COLO668 (cell line): ENCODE measurements around the gene CBX4.

Experiments used
- DNase-seq: peaks from one replicate; lab custom pipeline; 2025; ENCODE audit not compliant: unreplicated experiment; lab: John Stamatoyannopoulos, UW

CBX4 gene

DNA sequence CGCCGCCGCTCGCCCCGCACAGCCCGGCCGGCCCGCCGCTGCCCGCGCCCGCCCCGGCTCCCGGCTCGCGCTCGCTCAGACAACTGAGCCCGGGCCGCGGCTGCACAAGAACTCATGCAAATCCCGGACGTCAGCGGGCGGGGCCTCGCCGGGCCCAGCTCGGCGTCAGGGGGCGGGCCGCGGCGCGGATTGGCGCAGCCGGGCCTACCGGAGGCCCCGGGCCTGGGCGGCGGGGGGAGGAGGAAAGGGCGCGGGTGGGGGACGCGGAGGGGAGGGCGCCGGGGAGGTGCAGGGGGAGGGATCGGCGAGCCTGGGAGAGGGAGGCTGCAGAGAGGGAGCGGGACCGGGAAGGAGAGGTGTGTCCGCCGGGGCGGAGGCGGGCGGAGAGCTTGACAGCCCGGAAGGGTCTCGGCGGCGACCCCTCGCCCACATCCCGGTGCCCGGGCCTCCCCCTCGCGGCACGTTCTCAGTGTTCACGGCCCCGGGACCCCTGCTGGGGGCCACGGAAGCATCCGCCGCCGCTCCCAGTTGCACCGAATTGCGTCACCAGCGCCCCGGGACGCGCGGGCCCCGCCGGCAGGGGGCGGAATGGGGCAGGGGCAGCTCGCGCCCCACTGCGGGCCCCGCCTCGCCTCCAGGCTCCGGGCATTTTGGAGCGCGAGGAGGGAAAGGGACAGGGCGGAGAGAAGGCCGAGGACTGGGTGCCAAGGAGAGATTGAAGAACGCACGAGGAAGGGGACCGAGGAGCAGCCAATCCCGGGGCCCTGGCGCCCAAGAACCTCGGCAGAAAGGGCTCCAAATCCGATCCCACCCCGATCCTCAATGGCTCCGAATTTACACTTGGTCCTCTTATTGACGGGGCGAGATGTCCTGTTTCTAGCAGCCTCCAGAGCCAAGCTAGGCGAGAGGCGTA lies at the start of gene CBX4:
CBX4 (minus strand) TSS at position 85 of the 913 bp plus-strand sequence. CDS start 189 bp downstream, outside the sequence.
- peak; percentile 93 for DNase-seq

DNA sequence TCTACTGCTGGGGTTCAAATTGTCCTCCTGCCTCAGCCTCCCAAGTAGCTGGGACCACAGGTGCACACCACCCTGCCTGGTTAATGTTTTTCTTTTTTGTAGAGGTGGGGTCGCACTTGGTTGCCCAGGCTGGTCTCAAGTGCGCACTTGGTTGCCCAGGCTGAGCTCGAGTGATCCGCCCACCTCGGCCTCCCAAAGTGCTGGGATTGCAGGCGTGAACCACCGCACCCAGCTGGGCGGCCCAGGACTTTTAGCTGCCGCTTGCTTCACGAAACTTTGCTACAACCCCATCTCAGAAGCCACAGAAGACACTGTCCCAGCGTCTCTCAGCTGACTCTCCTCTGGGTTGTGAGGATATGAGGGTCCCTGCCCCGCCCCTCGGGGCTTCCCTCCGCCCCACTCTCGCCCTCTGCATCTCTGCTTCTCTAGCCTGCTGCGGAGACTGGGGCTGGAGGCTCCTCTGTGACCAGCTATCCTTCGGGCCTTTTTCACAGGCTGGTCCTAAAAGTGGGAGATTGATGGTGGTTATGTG lies 48.8 kb upstream of the CBX4 start:
- no peak for DNase-seq

DNA sequence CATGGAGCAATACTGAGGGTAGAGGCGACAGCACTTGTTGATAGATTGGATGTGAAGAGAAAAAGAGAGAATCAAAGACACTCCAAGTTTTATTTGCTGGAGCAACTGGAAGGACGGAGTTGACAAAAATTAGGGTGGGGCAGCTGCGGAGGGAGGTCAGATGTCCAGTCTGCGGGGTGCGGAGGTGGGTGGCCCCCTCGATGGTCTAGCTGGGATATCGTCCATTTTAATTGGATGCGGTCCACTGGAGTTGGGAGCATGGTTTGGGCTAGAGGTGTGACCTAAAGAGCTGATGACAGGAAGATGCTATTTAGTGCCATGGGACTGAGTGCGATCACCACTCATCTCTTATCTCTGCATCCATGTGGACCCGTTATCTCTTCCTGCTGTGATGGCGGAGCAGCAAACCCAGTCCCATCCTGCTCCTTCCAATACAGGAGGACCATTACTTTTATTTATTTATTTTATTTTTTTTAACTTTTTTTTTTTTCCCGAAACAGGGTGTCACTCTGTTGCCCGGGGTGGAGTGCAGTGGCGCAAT lies 48.3 kb upstream of the CBX4 start:
- DNase-seq = no peak

DNA sequence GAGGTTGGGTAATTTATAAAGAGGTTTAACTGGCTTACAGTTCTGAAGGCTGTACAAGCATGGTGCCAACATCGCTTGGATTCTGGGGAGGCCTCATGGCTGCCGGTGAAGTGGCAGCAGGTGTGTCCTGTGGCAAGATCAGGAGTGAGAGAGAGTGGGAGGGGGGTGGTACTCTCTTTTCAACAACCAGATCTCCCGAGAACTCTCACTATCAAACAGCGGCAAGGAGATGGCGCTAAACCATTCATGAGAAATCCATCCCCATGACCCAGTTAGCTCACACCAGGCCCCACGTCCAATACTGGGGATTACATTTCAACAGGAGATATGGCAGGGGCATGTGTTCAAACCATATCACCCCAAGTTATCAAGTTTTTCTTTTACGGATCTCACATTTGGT lies 44.0 kb upstream of the CBX4 start:
- no peak for DNase-seq

DNA sequence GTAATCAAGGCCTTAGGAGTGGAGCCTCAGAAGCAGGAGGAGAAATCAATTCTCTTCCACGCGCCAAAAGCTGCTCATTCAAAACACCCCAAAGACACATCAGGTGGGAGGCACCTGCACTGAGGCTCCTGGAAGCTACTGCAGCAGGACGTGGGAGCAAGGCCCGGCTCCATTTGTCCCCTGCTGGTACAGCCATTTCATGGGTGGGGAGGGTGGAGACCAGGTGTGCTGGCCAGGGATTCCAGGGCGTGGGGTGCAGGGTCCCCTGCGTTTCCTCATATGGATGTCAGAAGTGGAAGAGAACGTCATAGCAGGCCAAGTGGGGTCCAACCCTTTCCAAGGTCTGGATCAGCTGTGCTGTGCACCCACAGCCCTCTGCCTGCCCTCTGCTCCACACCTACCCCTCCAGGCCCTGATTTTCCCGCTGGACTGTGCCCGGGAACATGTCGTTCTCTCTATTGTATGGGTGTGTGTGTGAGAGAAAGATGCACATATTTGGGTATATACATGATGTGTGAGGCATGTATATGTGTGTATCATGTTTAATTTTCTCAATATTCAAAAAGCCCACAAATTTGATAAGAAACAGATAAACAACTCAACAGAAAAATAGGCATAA lies 39.2 kb upstream of the CBX4 start:
- no peak for DNase-seq

DNA sequence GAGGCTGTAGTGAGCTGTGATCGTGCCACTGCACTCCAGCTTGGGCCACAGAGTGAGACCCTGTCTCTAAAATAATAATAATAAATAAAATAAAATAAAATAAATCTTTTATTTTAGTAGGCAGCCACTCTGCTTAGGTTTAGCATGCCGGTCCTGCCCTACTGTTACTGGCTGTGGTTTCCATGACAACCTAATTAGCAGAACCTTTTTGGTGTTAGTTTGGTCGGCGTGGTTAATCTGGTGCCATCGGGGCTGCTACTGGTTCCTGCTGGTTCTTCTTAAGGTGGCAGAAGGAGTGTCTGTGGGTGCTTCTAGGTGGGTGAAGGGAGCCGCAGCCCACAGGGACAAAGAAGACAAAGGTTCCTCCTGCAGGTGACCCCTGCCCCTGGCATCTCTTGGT lies 37.8 kb upstream of the CBX4 start:
- no peak for DNase-seq

DNA sequence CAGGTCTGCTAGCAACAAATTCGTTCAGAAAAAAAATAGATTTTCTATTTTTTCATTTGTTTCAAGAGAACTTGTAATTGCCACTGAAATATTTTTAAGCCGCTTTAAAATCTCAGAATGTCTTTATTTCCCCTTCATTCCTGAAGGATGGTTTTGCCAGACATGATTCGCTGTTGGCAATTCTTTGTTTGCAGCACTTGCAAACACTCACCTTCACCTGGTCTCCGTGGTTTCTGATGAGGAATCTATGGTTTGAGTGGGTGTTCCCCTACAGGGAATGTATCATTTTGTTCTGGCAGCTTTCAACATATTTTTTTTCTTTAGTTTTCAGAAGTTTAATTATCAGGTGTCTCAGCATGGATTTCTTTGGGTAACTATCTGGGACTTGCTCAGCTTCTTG lies 36.3 kb upstream of the CBX4 start:
- DNase-seq = no peak

DNA sequence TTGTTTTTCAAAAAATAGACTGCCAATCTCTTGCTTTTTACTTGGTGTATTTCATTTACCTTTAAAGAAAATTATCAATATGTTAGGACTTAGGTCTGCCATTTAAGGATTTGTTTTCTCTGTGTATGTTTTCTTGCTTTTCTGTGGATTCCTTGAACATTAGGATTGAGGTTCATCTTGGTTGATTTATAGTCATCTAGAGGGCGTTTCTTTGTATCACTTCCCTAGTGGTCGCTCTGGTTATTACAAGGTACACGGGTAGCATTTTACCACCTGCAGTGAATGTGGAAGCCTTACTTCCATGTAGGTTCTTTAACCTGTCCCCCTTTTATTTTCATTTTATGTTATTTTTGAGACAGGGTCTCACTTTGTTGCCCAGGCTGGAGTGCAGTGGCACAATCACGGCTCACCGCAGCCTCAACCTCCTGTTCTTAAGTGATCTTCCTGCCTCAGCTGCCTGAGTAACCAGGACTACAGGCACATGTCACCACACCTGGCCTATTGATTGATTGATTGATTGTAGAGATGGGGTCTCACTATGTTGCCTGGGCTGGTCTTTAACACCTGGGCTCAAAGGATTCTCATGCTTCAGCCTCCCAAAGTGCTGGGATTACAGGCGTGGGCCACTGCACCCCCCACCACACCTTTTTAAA lies 35.2 kb upstream of the CBX4 start:
- peak; percentile 7 for DNase-seq

DNA sequence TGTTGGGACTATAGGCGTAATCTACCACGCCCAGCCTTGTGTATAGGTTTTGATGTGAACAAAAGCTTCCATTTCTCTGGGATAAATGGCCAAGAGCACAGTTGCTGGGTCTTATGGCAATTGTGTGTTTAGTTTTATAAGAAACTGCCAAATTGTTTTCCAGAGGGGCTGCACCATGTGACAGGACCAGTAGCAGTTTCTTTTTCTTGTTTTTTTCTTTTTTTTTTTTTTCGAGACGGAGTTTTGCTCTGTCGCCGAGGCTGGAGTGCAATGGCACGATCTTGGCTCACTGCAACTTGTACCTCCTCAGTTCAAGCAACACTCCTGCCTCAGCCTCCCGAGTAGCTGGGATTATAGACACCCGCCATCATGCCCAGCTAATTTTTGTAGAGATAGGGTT lies 34.3 kb upstream of the CBX4 start:
- no peak for DNase-seq

DNA sequence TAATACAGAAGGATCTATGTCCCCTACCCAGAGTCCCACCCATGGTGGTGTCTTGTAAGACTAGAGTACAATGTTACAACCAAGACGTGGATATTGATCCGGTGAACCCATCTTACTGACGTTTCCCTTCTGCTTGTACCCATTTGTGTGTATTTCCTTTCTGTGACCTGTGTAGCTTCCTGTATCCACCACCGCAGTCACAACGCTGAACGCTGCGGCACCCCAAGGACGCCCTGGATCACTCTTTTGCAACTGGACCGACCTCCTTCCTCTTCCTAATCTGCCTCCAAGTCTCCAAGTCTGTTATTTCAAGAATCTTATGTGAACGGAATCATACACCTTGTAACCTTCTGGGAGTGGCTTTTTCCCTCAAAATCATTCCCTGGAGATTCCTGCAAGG lies 33.5 kb upstream of the CBX4 start:
- no peak for DNase-seq

DNA sequence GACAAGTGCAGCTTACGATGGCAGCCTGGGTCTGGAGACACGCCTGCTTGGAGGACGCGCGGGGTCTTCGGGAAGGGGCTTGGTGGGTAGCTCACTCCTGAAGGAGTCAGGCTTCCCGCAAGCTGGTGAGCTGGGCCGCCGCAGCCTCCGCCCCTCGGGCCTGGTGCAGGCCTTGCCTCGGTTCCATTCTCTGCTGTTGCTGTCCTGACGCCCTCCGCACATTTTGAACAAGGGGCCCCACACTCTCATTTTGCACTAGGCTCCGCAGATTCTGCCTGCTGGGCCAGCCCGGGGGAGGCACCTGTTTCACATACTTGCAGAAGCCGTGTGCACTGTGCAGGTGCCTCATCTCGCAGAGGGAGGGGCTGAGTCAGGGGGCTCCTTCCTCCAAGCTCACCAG lies 31.9 kb upstream of the CBX4 start:
- no peak for DNase-seq

DNA sequence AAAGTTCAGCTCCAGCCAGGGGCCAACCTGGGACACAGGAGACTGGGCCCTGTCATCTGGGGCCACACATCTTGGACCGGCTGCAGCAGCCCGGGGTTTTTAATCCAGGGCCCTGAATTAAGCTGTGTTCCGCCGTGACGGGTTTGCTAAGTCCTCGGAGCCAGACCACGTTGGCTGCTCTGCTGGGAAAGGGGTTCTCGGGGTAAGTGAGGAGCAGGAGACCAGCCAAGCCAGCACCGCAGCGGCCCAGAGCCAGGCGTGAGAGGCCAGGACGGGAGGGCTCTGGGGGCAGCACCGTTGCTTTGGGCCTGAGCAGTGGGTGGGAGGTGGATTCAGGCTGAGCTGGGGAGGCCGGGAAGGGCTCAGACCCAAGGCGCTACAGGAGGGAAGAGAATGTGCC lies 31.3 kb upstream of the CBX4 start:
- no peak for DNase-seq

DNA sequence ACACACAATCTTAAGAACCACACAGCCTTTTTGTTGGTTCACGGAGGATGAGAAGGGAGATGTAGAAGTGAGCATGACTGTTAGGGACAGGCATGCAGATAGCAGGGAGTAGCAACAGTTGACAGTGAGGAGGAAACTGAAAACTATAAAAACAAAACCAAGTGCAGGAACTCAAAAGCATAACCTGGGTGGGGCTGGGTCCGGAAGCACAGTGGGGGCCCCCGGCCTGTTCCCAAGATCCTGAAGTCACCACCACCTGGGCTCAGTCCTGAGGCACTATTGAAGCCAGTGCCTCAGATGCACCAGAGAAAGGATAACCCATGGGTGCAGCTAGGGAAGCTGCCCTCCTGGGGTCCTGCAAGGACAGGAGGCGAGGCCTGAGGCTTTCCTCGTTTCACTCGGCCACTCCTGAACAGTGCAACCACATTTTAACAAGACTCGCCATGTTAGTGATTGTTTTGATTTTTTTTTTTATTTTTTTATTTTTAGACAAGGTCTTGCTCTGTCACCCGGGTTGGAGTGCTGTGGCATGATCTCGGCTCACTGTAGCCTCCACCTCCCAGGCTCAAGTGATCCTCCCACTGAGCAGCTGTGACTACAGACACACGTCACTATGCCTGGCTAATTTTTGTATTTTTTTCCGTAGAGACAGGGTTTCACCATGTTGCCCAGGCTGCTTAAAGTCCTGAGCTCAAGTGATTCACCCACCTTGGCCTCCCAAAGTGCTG lies 27.7 kb upstream of the CBX4 start:
- no peak for DNase-seq

DNA sequence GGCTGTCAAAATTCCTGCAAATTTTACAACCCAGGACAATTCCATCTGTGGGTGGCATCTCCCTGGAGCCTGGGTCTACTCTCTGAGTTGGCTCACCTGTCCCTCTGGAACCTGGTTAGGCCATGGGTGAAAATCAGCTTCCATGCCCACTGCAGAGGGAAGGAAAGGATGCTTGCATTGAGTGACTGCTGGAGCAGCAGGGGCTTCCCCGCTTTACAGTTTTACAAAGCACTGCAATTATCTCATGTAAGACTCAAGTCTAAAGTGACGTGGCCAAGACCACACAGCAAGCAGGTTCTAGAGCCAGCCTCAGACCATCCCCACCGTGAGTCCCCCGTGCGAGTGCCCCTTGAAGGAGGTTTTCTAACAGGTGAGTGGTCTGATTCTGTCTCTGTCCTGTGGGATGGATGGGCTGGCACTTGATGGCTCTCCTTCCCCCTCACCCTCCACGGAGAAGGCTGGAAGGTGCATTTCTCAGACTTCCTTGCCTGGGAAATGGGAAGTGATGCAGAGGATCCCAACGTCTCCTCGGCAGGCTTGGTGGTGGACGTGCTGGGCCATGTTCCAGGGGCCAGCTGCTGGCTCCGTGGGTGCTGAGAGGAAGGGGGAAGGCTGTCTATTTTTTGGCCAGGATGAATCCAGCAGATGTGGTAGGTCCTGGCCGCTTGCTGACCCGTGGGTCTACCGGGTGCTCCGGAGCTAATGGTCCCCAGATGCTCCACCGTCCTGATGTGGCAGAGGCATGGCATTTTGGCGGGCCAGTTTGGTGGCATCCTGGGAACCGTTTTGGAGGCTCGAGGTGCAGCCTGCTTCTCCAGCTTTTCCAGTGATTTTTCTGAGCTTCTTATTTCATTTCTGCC lies 26.3 kb upstream of the CBX4 start:
- DNase-seq = no peak

DNA sequence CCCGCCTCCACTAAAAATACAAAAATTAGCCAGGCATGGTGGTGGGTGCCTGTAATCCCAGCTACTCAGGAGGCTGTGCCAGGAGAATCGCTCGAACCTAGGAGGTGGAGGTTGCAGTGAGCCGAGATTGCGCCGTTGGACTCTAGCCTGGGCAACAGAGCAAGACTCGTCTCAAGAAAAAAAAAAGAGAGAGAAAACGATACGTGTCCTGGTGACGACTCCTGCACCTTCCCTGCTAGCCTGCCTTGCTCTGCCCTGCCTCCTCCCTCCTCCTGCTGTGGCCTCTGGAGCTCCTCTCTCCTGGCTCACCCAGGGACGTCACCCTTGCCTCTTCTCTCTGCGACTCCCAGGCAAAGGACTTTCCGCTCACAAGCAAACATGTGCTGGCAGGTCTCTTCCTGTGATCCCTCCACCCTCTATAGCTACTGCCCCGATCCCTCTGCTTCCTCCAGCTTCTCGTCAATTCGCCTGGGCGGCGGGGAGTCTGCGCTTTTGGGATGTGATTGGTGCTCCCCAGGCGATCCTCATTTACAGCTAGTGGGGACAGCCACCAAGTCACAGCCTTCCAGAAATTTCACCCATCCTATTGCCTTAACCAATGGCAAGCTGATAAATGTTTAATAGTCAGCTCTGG lies 25.5 kb upstream of the CBX4 start:
- DNase-seq = no peak

DNA sequence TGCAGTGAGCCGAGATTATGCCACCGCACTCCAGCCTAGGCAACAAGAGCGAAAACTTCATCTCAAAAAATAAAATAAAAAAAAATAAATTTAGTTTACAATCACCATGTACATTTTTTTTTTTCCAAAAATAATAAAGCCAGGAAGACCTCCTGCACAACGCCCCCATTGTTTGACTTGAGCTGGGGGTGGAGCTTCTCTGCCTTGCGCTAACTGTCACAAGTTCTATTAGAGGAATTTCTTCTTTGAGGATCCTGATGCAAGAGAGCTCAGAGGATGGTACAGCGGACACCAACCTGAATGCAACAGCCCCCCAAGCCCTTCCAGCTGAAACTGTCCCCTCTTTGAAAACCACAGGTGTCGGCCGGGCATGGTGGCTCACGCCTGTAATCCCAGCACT lies 24.9 kb upstream of the CBX4 start:
- no peak for DNase-seq

DNA sequence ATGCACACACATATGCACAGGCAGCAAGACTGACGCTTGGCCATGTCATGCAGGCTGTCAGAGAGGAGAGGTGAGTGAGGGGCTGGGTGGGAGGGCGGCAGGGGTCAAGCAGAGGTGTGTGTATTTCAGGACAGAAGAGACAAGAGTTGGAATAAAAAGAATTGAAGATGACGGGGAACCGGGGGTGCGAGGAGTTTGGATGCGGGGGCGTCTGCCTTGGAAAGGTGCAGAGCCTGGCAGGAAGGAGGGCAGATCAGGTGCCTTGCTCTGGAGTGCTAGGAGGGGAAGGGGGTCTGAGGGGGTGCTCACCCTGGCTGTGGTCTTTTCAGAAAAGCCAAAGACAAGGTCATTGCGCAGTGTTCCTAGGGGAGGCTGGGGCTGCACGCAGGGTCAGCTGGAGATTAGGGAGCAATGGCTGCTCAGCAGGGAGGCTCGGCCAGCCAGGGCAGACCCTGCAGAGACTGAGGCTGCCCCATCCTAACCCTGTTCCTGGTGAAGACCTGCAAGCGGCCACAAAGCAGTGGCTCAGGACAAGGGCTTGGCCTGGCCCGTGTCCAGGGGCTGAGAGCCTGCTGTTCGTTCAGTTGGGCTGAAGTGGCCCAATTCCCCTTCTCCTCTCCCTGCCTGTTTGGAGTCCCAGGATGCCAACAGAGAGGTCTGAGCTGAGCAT lies 23.7 kb upstream of the CBX4 start:
- no peak for DNase-seq

DNA sequence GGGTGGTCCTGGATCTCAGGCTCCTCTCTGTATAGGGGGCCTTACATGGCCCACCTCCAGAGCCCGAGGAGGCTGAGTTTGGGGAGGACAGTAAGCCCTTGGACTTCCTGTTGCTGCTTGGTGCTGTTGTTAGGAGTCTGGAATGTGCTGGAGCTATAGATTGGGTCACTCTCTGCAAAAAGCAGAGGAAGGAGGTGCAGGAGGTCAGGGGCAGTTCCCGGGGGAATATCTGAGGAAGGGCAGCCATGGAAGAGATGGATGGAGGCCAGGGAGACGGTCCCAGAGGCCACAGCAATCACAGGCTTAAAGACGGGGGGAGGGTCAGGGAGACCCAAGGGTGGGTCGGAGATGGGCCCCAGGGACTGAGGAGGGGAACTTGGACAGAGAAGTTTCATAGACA lies 23.0 kb upstream of the CBX4 start:
- no peak for DNase-seq
